Neural progenitor cell (in vitro differentiated cells): Measurements from ENCODE around the gene SYNJ2. TPM values are rescaled to one million over a fixed set of nuclear protein-coding genes. Genes with fewer than 3 reads are reported as not detected.

Experiments
- DNase-seq: peaks from one replicate; pipeline ENCODE4 v3.0.0-alpha.2; 2016; ENCODE audit warnings: low spot score
- H2AFZ ChIP-seq: fragments of 200-600 bp; sonication (generic); replicated peaks from 2 replicates; pipeline ENCODE4 v1.6.1; 2016; ENCODE audit warnings: antibody characterized with exemption
- H3F3A ChIP-seq: fragments of 200-600 bp; sonication (generic); 2 replicates; pipeline ENCODE4 v1.6.1; 2016; ENCODE audit warnings: antibody characterized with exemption, low read depth
- H3K27ac ChIP-seq: fragments of 200-600 bp; sonication (generic); 2 replicates; pipeline ENCODE4 v1.5.1; 2016; ENCODE audit warnings: mild to moderate bottlenecking
- H3K27me3 ChIP-seq: fragments of 200-600 bp; sonication (generic); 2 replicates; pipeline ENCODE4 v1.6.1; 2016; ENCODE audit warnings: mild to moderate bottlenecking, moderate library complexity
- H3K36me3 ChIP-seq: fragments of 200-600 bp; sonication (generic); 2 replicates; pipeline ENCODE4 v1.5.1; 2016
- H3K4me1 ChIP-seq: fragments of 200-600 bp; sonication (generic); 2 replicates; pipeline ENCODE4 v1.6.1; 2016; ENCODE audit warnings: mixed run types
- H3K4me2 ChIP-seq: fragments of 200-600 bp; sonication (generic); 2 replicates; pipeline ENCODE4 v1.6.1; 2016
- H3K4me3 ChIP-seq: fragments of 200-600 bp; sonication (generic); 2 replicates; pipeline ENCODE4 v1.5.1; 2016
- H3K79me2 ChIP-seq: fragments of 200-600 bp; sonication (generic); 2 replicates; pipeline ENCODE4 v1.6.1; 2016; ENCODE audit warnings: low read depth
- H3K9ac ChIP-seq: fragments of 200-600 bp; sonication (generic); 2 replicates; pipeline ENCODE4 v1.6.1; 2016
- H3K9me3 ChIP-seq: fragments of 200-600 bp; sonication (generic); 2 replicates; pipeline ENCODE4 v1.5.1; 2016; ENCODE audit warnings: low read depth
- H4K20me1 ChIP-seq: fragments of 200-600 bp; sonication (generic); 2 replicates; pipeline ENCODE4 v1.6.1; 2016; ENCODE audit warnings: low read depth
- H3K27ac Mint-ChIP-seq: 3 replicates; pipeline ENCODE4 v1.8.0; 2021; ENCODE audit warnings: mixed read lengths
- H3K27me3 Mint-ChIP-seq: 2 replicates; pipeline ENCODE4 v1.8.0; 2022; ENCODE audit warnings: low read depth, mild to moderate bottlenecking, inconsistent platforms, moderate library complexity, mixed read lengths; ENCODE audit not compliant: insufficient read depth
- H3K36me3 Mint-ChIP-seq: 3 replicates; pipeline ENCODE4 v1.8.0; 2021; ENCODE audit warnings: mixed read lengths
- H3K4me1 Mint-ChIP-seq: 3 replicates; pipeline ENCODE4 v1.8.0; 2021; ENCODE audit warnings: mixed read lengths
- H3K4me3 Mint-ChIP-seq: 3 replicates; pipeline ENCODE4 v1.8.0; 2021; ENCODE audit warnings: mild to moderate bottlenecking, moderate library complexity, mixed read lengths
- H3K9me3 Mint-ChIP-seq: 3 replicates; pipeline ENCODE4 v1.8.0; 2020; ENCODE audit warnings: mixed read lengths
- CTCF ChIP-seq: fragments of 200-600 bp; sonication (generic); IDR thresholded peaks from 2 replicates; pipeline ENCODE4 v1.5.1; 2017; ENCODE audit warnings: antibody characterized with exemption, mild to moderate bottlenecking
- EZH2 ChIP-seq: fragments of 200-600 bp; sonication (generic); IDR thresholded peaks from 2 replicates; pipeline ENCODE4 v1.6.1; 2017; ENCODE audit warnings: antibody characterized with exemption, mild to moderate bottlenecking, moderate library complexity
- EZH2phosphoT487 ChIP-seq: fragments of 200-600 bp; sonication (generic); IDR thresholded peaks from 2 replicates; pipeline ENCODE4 v1.6.1; 2017; ENCODE audit warnings: antibody characterized with exemption
- total RNA-seq: library from RNA; depleted of rRNA; stranded (reverse); fragments of >200 nt; gene quantifications from 2 replicates; pipeline ENCODE4 v1.2.3, GENCODE V29; 2015; ENCODE audit warnings: low replicate concordance

Gene SYNJ2
- total RNA-seq, 1 donor from 2014 or later = 4.8 TPM

- H3K36me3 ChIP-seq = no peaks in the 10 kb centered on the region
- Mint-ChIP-seq H3K4me3 (no peak overlapping the region), H3K4me1 (peaks cover 2% of the 10 kb centered on the region), H3K27me3 (peaks cover 2% of the 10 kb centered on the region), H3K36me3 (peaks cover 7% of the 10 kb centered on the region), H3K9me3 (peaks cover 5% of the 10 kb centered on the region), H3K27ac (no peak overlapping the region)
- H3K4me2 ChIP-seq = no peak overlapping the region
- H3K9me3 ChIP-seq = no peaks in the 10 kb centered on the region
- no peak overlapping the region for H3K27ac ChIP-seq
- no peak for DNase-seq
- H3K4me1 ChIP-seq = no peaks in the 10 kb centered on the region
- no peak overlapping the region for H3K4me3 ChIP-seq
- H3K27me3 ChIP-seq = no peaks in the 10 kb centered on the region
- H3K79me2 ChIP-seq = no peaks in the 10 kb centered on the region
- TF ChIP-seq EZH2 = no peak
- TF ChIP-seq EZH2phosphoT487 = no peak
- no peak for TF ChIP-seq CTCF
- H3K9ac ChIP-seq = no peak overlapping the region
- no peak overlapping the region for H2AFZ ChIP-seq
- no peaks in the 10 kb centered on the region for H4K20me1 ChIP-seq
- H3F3A ChIP-seq = no peaks in the 10 kb centered on the region
These were observed 79.7 kb downstream of the SYNJ2 start for GRCh38 chr6:158061361-158061708.

GRCh38 chr6:158061709-158062461, 80.2 kb downstream of the SYNJ2 start:
- Histone ChIP-seq H3K9me3 (no peaks in the 10 kb centered on the region), H3K27me3 (no peaks in the 10 kb centered on the region), H3K9ac (no peak overlapping the region), H3K4me3 (no peak overlapping the region), H3K4me2 (no peak overlapping the region), H3F3A (no peaks in the 10 kb centered on the region), H4K20me1 (no peaks in the 10 kb centered on the region), H3K27ac (no peak overlapping the region), H2AFZ (no peak overlapping the region), H3K4me1 (no peaks in the 10 kb centered on the region), H3K36me3 (no peaks in the 10 kb centered on the region), H3K79me2 (no peaks in the 10 kb centered on the region)
- no peak for DNase-seq
- Mint-ChIP-seq H3K4me1 (peaks cover 2% of the 10 kb centered on the region), H3K4me3 (no peak overlapping the region), H3K36me3 (peaks cover 7% of the 10 kb centered on the region), H3K27ac (no peak overlapping the region), H3K27me3 (peaks cover 2% of the 10 kb centered on the region), H3K9me3 (peaks cover 5% of the 10 kb centered on the region)
- TF ChIP-seq EZH2 = no peak
- no peak for TF ChIP-seq CTCF
- no peak for TF ChIP-seq EZH2phosphoT487

DNA sequence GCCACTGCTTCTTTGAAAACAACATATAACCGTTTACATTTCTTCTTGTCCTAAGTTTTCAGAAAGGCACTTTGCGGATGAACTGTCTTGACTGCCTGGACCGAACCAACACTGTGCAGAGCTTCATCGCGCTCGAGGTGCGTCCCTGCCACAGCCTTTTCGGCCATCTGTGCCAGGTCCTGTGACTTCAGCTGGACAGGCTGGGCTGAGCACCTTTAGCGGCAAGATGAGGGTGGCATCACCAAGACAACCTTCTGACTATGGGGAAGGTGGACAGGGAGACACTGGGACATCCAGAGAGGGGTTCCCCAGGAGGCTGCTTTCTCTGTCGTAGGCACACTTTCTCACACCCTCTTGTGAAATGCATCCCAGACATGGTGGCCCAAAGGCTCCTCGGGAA, 82.1 kb downstream of the SYNJ2 start:
- Histone ChIP-seq H4K20me1 (no peaks in the 10 kb centered on the region), H3K27me3 (no peaks in the 10 kb centered on the region), H3K27ac (no peak overlapping the region), H3K9me3 (no peaks in the 10 kb centered on the region), H2AFZ (no peak overlapping the region), H3K4me2 (no peak overlapping the region), H3F3A (no peaks in the 10 kb centered on the region), H3K79me2 (no peaks in the 10 kb centered on the region), H3K9ac (no peak overlapping the region), H3K4me3 (no peak overlapping the region), H3K36me3 (no peaks in the 10 kb centered on the region), H3K4me1 (no peaks in the 10 kb centered on the region)
- Mint-ChIP-seq H3K9me3 (peaks cover 5% of the 10 kb centered on the region), H3K27me3 (peaks cover 2% of the 10 kb centered on the region), H3K27ac (no peak overlapping the region), H3K36me3 (peaks cover 7% of the 10 kb centered on the region), H3K4me1 (peaks cover 9% of the 10 kb centered on the region), H3K4me3 (no peak overlapping the region)
- TF ChIP-seq EZH2 (no peak), CTCF (no peak), EZH2phosphoT487 (no peak)
- no peak for DNase-seq
